SK-N-SH (cell line): ENCODE data around the gene TEX52. TPM values are rescaled to one million over a fixed set of nuclear protein-coding genes. Genes with fewer than 3 reads are reported as not detected.

ENCODE experiments used
- CTCF ChIA-PET: fragments of 300-600, 350-600 bp; formaldehyde crosslinking; extraction: SDS; loops from one replicate; lab custom pipeline; 2021; lab: Yijun Ruan, JAX
- POLR2A ChIA-PET: fragments of 350-600 bp; sonication (Branson Sonifier 250); formaldehyde crosslinking; extraction: SDS; loops from one replicate; lab custom pipeline; 2020; ENCODE audit warnings: antibody characterized with exemption, inconsistent platforms; lab: Yijun Ruan, JAX
- DNase-seq: peaks from one replicate; pipeline ENCODE4 v3.0.0; 2012
- H2AFZ ChIP-seq: fragments of 200-600 bp; sonication (generic); 2 replicates; pipeline ENCODE4 v1.8.1; 2016; ENCODE audit warnings: antibody characterized with exemption, mild to moderate bottlenecking, low read depth
- H3F3A ChIP-seq: fragments of 200-600 bp; sonication (generic); replicated peaks from 2 replicates; pipeline ENCODE3; 2016; ENCODE audit warnings: antibody characterized with exemption, mild to moderate bottlenecking; ENCODE audit not compliant: insufficient read depth
- H3K27ac ChIP-seq, 2 experiments: fragments of 200-500 bp in 1 of 2; fragments of 200-600 bp in 1 of 2; sonication (Bioruptor generic) in 1 of 2; sonication (generic), shearing (Covaris generic) in 1 of 2; 2 replicates each; pipeline versions ENCODE4 v1.5.1 to v1.6.1; 2014 to 2016; ENCODE audit warnings: low read depth in 2 of 2, inconsistent platforms in 1 of 2, low read length in 1 of 2, mild to moderate bottlenecking in 1 of 2, mixed read lengths in 1 of 2
- H3K27me3 ChIP-seq: fragments of 200-600 bp; sonication (generic), shearing (Covaris generic); 2 replicates; pipeline ENCODE4 v1.6.1; 2016; ENCODE audit warnings: mixed run types; ENCODE audit not compliant: insufficient read depth
- H3K36me3 ChIP-seq, 2 experiments: fragments of 200-500 bp in 1 of 2; fragments of 200-600 bp in 1 of 2; sonication (Bioruptor generic) in 1 of 2; sonication (generic) in 1 of 2; replicated peaks in 1 of 2; 2 replicates each; pipeline versions ENCODE3 to v1.5.1; 2014 to 2016; ENCODE audit warnings: low read length in 1 of 2, mild to moderate bottlenecking in 1 of 2; ENCODE audit not compliant: insufficient read depth in 2 of 2, control insufficient read depth in 1 of 2
- H3K4me1 ChIP-seq, 2 experiments: fragments of 200-500 bp in 1 of 2; fragments of 200-600 bp in 1 of 2; sonication (Bioruptor generic) in 1 of 2; sonication (generic), shearing (Covaris generic) in 1 of 2; 2 replicates each; pipeline versions ENCODE4 v1.5.1 to v1.6.1; 2014 to 2016; ENCODE audit warnings: low read depth in 1 of 2, low read length in 1 of 2, mixed run types in 1 of 2; ENCODE audit not compliant: insufficient read depth in 2 of 2, control insufficient read depth in 1 of 2
- H3K4me2 ChIP-seq: fragments of 200-600 bp; sonication (generic), shearing (Covaris generic); 2 replicates; pipeline ENCODE4 v1.6.1; 2017; ENCODE audit warnings: mixed run types
- H3K4me3 ChIP-seq, 2 experiments: fragments of 200-500 bp in 1 of 2; fragments of 200-600 bp in 1 of 2; sonication (Bioruptor generic) in 1 of 2; sonication (generic), shearing (Covaris generic) in 1 of 2; 2 replicates each; pipeline versions ENCODE4 v1.5.1 to v1.8.1; 2014 to 2016; ENCODE audit warnings: low read depth in 2 of 2, inconsistent platforms in 1 of 2, low read length in 1 of 2, mild to moderate bottlenecking in 1 of 2, mixed read lengths in 1 of 2, moderate library complexity in 1 of 2
- H3K79me2 ChIP-seq: fragments of 200-600 bp; sonication (generic); 2 replicates; pipeline ENCODE4 v1.8.1; 2017; ENCODE audit warnings: mild to moderate bottlenecking; ENCODE audit not compliant: insufficient read depth
- H3K9ac ChIP-seq: fragments of 200-600 bp; sonication (generic); 2 replicates; pipeline ENCODE4 v1.6.1; 2017; ENCODE audit warnings: mixed run types
- H3K9me2 ChIP-seq: fragments of 200-600 bp; sonication (generic); 2 replicates; pipeline ENCODE4 v1.6.1; 2017; ENCODE audit warnings: mixed run types
- H3K9me3 ChIP-seq: fragments of 200-600 bp; sonication (generic); 2 replicates; pipeline ENCODE4 v1.6.1; 2017; ENCODE audit warnings: mixed run types, mild to moderate bottlenecking, moderate library complexity
- H4K20me1 ChIP-seq: fragments of 200-600 bp; sonication (generic); 2 replicates; pipeline ENCODE4 v1.6.1; 2017; ENCODE audit warnings: mild to moderate bottlenecking, mixed run types; ENCODE audit not compliant: insufficient read depth
- EZH2phosphoT487 ChIP-seq: fragments of 200-600 bp; sonication (generic); IDR thresholded peaks from 2 replicates; pipeline ENCODE4 v1.6.1; 2017; ENCODE audit warnings: low read depth, mixed run types, mild to moderate bottlenecking, antibody characterized with exemption, moderate library complexity, borderline replicate concordance
- FOSL2 ChIP-seq: IDR thresholded peaks from 2 replicates; pipeline ENCODE4 v1.4.0; 2012; ENCODE audit warnings: low read depth, mild to moderate bottlenecking, moderate library complexity, borderline replicate concordance
- FOXJ3 ChIP-seq: sonication (generic); formaldehyde crosslinking; IDR thresholded peaks from 2 replicates; pipeline ENCODE4 v1.5.1; 2020; ENCODE audit warnings: mild to moderate bottlenecking, missing genetic modification reagents
- GABPA ChIP-seq: IDR thresholded peaks from 2 replicates; pipeline ENCODE4 v1.4.0; 2012; ENCODE audit warnings: low read depth, mild to moderate bottlenecking
- GATA2 ChIP-seq: sonication (generic); formaldehyde crosslinking; IDR thresholded peaks from 2 replicates; pipeline ENCODE4 v1.5.0; 2020; ENCODE audit warnings: mild to moderate bottlenecking, missing genetic modification reagents
- IRF3 ChIP-seq: fragments of 150-350 bp; IDR thresholded peaks from 2 replicates; pipeline ENCODE4 v1.6.1; 2016; ENCODE audit warnings: mild to moderate bottlenecking, low read depth, low read length
- JUND ChIP-seq: IDR thresholded peaks from 2 replicates; pipeline ENCODE4 v1.4.0; 2012
- MXI1 ChIP-seq: IDR thresholded peaks from 2 replicates; pipeline ENCODE4 v1.6.1; 2012; ENCODE audit warnings: mild to moderate bottlenecking, low read depth, low read length, improper control_type of control experiment
- NFIC ChIP-seq: IDR thresholded peaks from 2 replicates; pipeline ENCODE4 v1.4.0; 2012; ENCODE audit warnings: borderline replicate concordance
- POLR2AphosphoS5 ChIP-seq: IDR thresholded peaks from 2 replicates; pipeline ENCODE4 v1.6.1; 2012; ENCODE audit warnings: low read depth, low read length
- RAD21 ChIP-seq: IDR thresholded peaks from 2 replicates; pipeline ENCODE4 v1.6.1; 2012; ENCODE audit warnings: mild to moderate bottlenecking, low read length
- RXRA ChIP-seq: IDR thresholded peaks from 2 replicates; pipeline ENCODE4 v1.4.0; 2012; ENCODE audit warnings: low read depth, mild to moderate bottlenecking, borderline replicate concordance
- SIN3A ChIP-seq: IDR thresholded peaks from 2 replicates; pipeline ENCODE4 v1.6.1; 2012; ENCODE audit warnings: low read depth, mild to moderate bottlenecking, low read length, moderate library complexity, borderline replicate concordance
- TAF1 ChIP-seq: IDR thresholded peaks from 2 replicates; pipeline ENCODE4 v1.6.1; 2012; ENCODE audit warnings: low read depth, mild to moderate bottlenecking, low read length, moderate library complexity, borderline replicate concordance
- TCF12 ChIP-seq: IDR thresholded peaks from 2 replicates; pipeline ENCODE4 v1.4.0; 2012
- USF1 ChIP-seq: IDR thresholded peaks from 2 replicates; pipeline ENCODE4 v1.4.0; 2012; ENCODE audit warnings: low read depth, borderline replicate concordance
- USF2 ChIP-seq: fragments of 150-350 bp; IDR thresholded peaks from 2 replicates; pipeline ENCODE4 v1.6.1; 2017; ENCODE audit warnings: antibody characterized with exemption, low read length, low read depth, borderline replicate concordance
- ZBTB33 ChIP-seq: IDR thresholded peaks from 2 replicates; pipeline ENCODE4 v1.4.0; 2012; ENCODE audit warnings: low read depth, borderline replicate concordance
- WGBS: methylation state at CpG from one replicate; pipeline ENCODE4 v1.1.6; 2017; ENCODE audit warnings: low lambda C conversion rate; 5-methylcytosine and 5-hydroxymethylcytosine counted together
- polyA plus RNA-seq, 3 experiments: library from polyadenylated mRNA; depleted of rRNA; stranded (reverse); fragments of >200 nt; gene quantifications; 2 replicates each; pipeline ENCODE4 v1.2.3, GENCODE V29; 2012

Gene TEX52
- polyA plus RNA-seq, 1 of the 3 experiments (the other 2 are of a cell fraction): not detected

GRCh38 chr12:2851931-2852330 is 4.9 kb downstream of the TEX52 start:
- no peak for DNase-seq
- no peak overlapping the region for H3K9ac ChIP-seq
- CTCF ChIA-PET: interaction anchor here (0.7 to 3.6 kb wide), 5 partner anchors 68 to 190 kb away, joined by 3 to 14 read pairs (median 3); no protein-coding TSS in a partner anchor

GRCh38 chr12:2845280-2845679 is 11.6 kb downstream of the TEX52 start:
- H3K4me2 ChIP-seq: no peak overlapping the region
- POLR2A ChIA-PET: interaction anchor here (0.9 kb wide), 1 partner anchor 8 kb away, joined by 3 read pairs; no protein-coding TSS in a partner anchor

More at GRCh38 chr12:2851931-2852330, 4.9 kb downstream of the TEX52 start:
- no peak for TF ChIP-seq TAF1
- Histone ChIP-seq H3K9me2 (no peaks in the 10 kb centered on the region), H3K9me3 (no peaks in the 10 kb centered on the region), H3K4me1 (no peaks in the 10 kb centered on the region), H4K20me1 (no peaks in the 10 kb centered on the region), H3K36me3 (no peaks in the 10 kb centered on the region), H2AFZ (no peak overlapping the region), H3F3A (no peaks in the 10 kb centered on the region), H3K4me2 (no peak overlapping the region), H3K79me2 (no peaks in the 10 kb centered on the region), H3K4me3 (no peak overlapping the region), H3K27ac (no peak overlapping the region), H3K27me3 (no peaks in the 10 kb centered on the region)
- WGBS: 92% methylated on average over 3 of the region's 3 CpGs
- POLR2A ChIA-PET: no interaction called here

More at GRCh38 chr12:2845280-2845679, 11.6 kb downstream of the TEX52 start:
- no peaks in the 10 kb centered on the region for H3K79me2 ChIP-seq
- no peaks in the 10 kb centered on the region for H3K9me3 ChIP-seq
- H3K9me2 ChIP-seq: no peaks in the 10 kb centered on the region
- 42% methylated on average over 3 of the region's 6 CpGs for WGBS
- no peak overlapping the region for H3K27ac ChIP-seq
- no peak overlapping the region for H2AFZ ChIP-seq
- no peaks in the 10 kb centered on the region for H3K27me3 ChIP-seq
- CTCF ChIA-PET: interaction anchor here (0.7 to 3.4 kb wide), 13 partner anchors 9 to 197 kb away, joined by 3 to 18 read pairs (median 6); partner anchors contain the start of gene NRIP2
- H3K9ac ChIP-seq: no peak overlapping the region
- no peaks in the 10 kb centered on the region for H4K20me1 ChIP-seq
- H3K36me3 ChIP-seq: no peaks in the 10 kb centered on the region
- peaks cover 0 to 6% of the 10 kb centered on the region in 2 experiments; a peak in 1 of 4 replicates for H3K4me1 ChIP-seq
- DNase-seq: no peak
- TF ChIP-seq USF1 (no peak), EZH2phosphoT487 (no peak), TCF12 (no peak), ZBTB33 (no peak), POLR2AphosphoS5 (no peak), GATA2 (CRISPR knock-in tag) (no peak), FOSL2 (no peak), GABPA (no peak), TAF1 (no peak), FOXJ3 (CRISPR knock-in tag) (no peak), IRF3 (no peak), JUND (no peak), NFIC (no peak), USF2 (no peak), RXRA (no peak), MXI1 (no peak), SIN3A (no peak), RAD21 (no peak)
- H3K4me3 ChIP-seq: no peak overlapping the region
- no peaks in the 10 kb centered on the region for H3F3A ChIP-seq
